Peyer's patch (tissue), 4 donors: ENCODE data around the gene AJM1. TPM values are rescaled to one million over a fixed set of nuclear protein-coding genes. Genes with fewer than 3 reads are reported as not detected.
"Not testable (repeated sequence)": the region's sequence is repeated elsewhere in the genome, so short reads cannot be mapped to it uniquely, and the experiment has no call there.

Experiments
- DNase-seq, 3 donors: peaks; one replicate each; pipeline ENCODE4 v3.0.0-alpha.2; 2017 to 2019
- H3K27ac ChIP-seq, 4 donors: fragments of 200-600 bp; sonication (generic); one replicate each; pipeline ENCODE4 v1.5.1; 2016 to 2019
- H3K27me3 ChIP-seq, 2 donors: fragments of 200-600 bp; sonication (generic); one replicate each; pipeline ENCODE4 v1.5.1; 2019
- H3K36me3 ChIP-seq, 3 donors: fragments of 200-600 bp; sonication (generic); one replicate each; pipeline ENCODE4 v1.5.1; 2016 to 2019
- H3K4me1 ChIP-seq, 4 donors: fragments of 200-600 bp; sonication (generic); one replicate each; pipeline ENCODE4 v1.5.1; 2016 to 2019
- H3K4me3 ChIP-seq, 4 donors: fragments of 200-600 bp; sonication (generic); 1 replicate in 3 of 4; 2 replicates in 1 of 4; pipeline ENCODE4 v1.5.1; 2016 to 2019; ENCODE audit warnings: mild to moderate bottlenecking in 1 of 4
- H3K9me3 ChIP-seq, 4 donors: fragments of 200-600 bp; sonication (generic); one replicate each; pipeline ENCODE4 v1.5.1; 2016 to 2019; ENCODE audit warnings: mild to moderate bottlenecking in 1 of 4
- CTCF ChIP-seq, 6 experiments: fragments of 450-650 bp in 4 of 6; fragments of 200-600 bp in 2 of 6; sonication (generic) in 1 of 6; IDR thresholded peaks; one replicate each; pipeline ENCODE4 v1.5.1; 2017 to 2019; ENCODE audit warnings: antibody characterized with exemption in 6 of 6, mild to moderate bottlenecking in 3 of 6, moderate library complexity in 1 of 6
- POLR2A ChIP-seq, 2 donors: fragments of 450-650 bp; IDR thresholded peaks; one replicate each; pipeline ENCODE4 v1.5.1; 2017; ENCODE audit warnings: antibody characterized with exemption in 2 of 2, mild to moderate bottlenecking in 2 of 2, moderate library complexity in 2 of 2
- total RNA-seq, 4 donors: library from RNA; depleted of rRNA; stranded (reverse); fragments of >200 nt; gene quantifications; one replicate each; pipeline ENCODE4 v1.1.0, GENCODE V29; 2016

Gene AJM1
- total RNA-seq, 4 donors from 2014 or later = 4.1 to 17.4 (median 9.2) TPM

- no peak for TF ChIP-seq CTCF (IDR thresholded peaks at IDR 0.05)
- no peak for TF ChIP-seq POLR2A (IDR thresholded peaks at IDR 0.05)
- Histone ChIP-seq H3K27ac (no peak overlapping the region), H3K9me3 (no peaks in the 10 kb centered on the region), H3K27me3 (no peaks in the 10 kb centered on the region), H3K4me1 (peaks cover 0 to 16% (median under 1%) of the 10 kb centered on the region in 4 donors), H3K4me3 (no peak overlapping the region), H3K36me3 (peaks cover 0 to 63% (median 0%) of the 10 kb centered on the region in 3 donors)
- DNase-seq = no peak
Measured at GRCh38 chr9:136835162-136835931, 6.9 kb upstream of the AJM1 start.

- peaks cover 0 to 58% (median 0%) of the 10 kb centered on the region in 3 donors for H3K36me3 ChIP-seq
- no peak overlapping the region for H3K4me3 ChIP-seq
- no peaks in the 10 kb centered on the region for H3K27me3 ChIP-seq
- H3K9me3 ChIP-seq = no peaks in the 10 kb centered on the region
- no peak overlapping the region for H3K27ac ChIP-seq
- no peak for TF ChIP-seq POLR2A (IDR thresholded peaks at IDR 0.05)
- TF ChIP-seq CTCF (IDR thresholded peaks at IDR 0.05) = no peak
- peaks cover 0 to 22% (median 3%) of the 10 kb centered on the region in 4 donors for H3K4me1 ChIP-seq
- DNase-seq = no peak
Measured at GRCh38 chr9:136835932-136836904, 6.1 kb upstream of the AJM1 start.

GRCh38 chr9:136837146-136837855 is 5.0 kb upstream of the AJM1 start:
- no peak overlapping the region for H3K4me3 ChIP-seq
- TF ChIP-seq CTCF (IDR thresholded peaks at IDR 0.05) = no peak
- TF ChIP-seq POLR2A (IDR thresholded peaks at IDR 0.05) = no peak
- no peak overlapping the region for H3K27ac ChIP-seq
- H3K4me1 ChIP-seq = peaks cover 0 to 32% (median 9%) of the 10 kb centered on the region in 4 donors
- H3K27me3 ChIP-seq = no peaks in the 10 kb centered on the region
- DNase-seq = no peak
- H3K36me3 ChIP-seq = peaks cover 0 to 47% (median 0%) of the 10 kb centered on the region in 3 donors
- no peaks in the 10 kb centered on the region for H3K9me3 ChIP-seq

GRCh38 chr9:136837856-136838277 is 4.4 kb upstream of the AJM1 start:
- H3K4me1 ChIP-seq = peaks cover under 1 to 38% (median 11%) of the 10 kb centered on the region in 4 donors
- peaks cover 0 to 42% (median 0%) of the 10 kb centered on the region in 3 donors for H3K36me3 ChIP-seq
- not testable (repeated sequence) for H3K9me3 ChIP-seq, H3K27ac ChIP-seq, DNase-seq, H3K4me3 ChIP-seq, H3K27me3 ChIP-seq

- Histone ChIP-seq H3K4me3 (no peak overlapping the region), H3K27ac (no peak overlapping the region), H3K27me3 (no peaks in the 10 kb centered on the region), H3K36me3 (peaks cover 0 to 42% (median 0%) of the 10 kb centered on the region in 3 donors), H3K4me1 (peaks cover 8 to 45% (median 17%) of the 10 kb centered on the region in 4 donors), H3K9me3 (no peaks in the 10 kb centered on the region)
- no peak for TF ChIP-seq POLR2A (IDR thresholded peaks at IDR 0.05)
- TF ChIP-seq CTCF (IDR thresholded peaks at IDR 0.05) = no peak
- no peak for DNase-seq
Measured at GRCh38 chr9:136838314-136839228, 3.7 kb upstream of the AJM1 start.
